AG04450 (cell line): ENCODE measurements around the gene TCP11. TPM values are rescaled to one million over a fixed set of nuclear protein-coding genes. Genes with fewer than 3 reads are reported as not detected.

ENCODE experiments used
- CTCF ChIA-PET: fragments of 300-600, 350-600 bp; formaldehyde crosslinking; extraction: SDS; loops from one replicate; lab custom pipeline; 2022; ENCODE audit warnings: antibody characterized with exemption, inconsistent platforms; lab: Charles Lee
- POLR2A ChIA-PET: fragments of 350-600 bp; formaldehyde crosslinking; extraction: SDS; loops from one replicate; lab custom pipeline; 2021; ENCODE audit warnings: antibody characterized with exemption, inconsistent platforms; lab: Yijun Ruan, JAX
- DNase-seq: peaks from one replicate; pipeline ENCODE4 v3.0.0-alpha.2; 2011; ENCODE audit warnings: low read depth, low spot score
- H3K27ac ChIP-seq: one replicate; pipeline ENCODE4 v1.5.1; 2012; ENCODE audit warnings: low read depth, low read length, control low read depth
- H3K27me3 ChIP-seq: one replicate; pipeline ENCODE4 v1.6.0; 2012; ENCODE audit warnings: low read length; ENCODE audit not compliant: control insufficient read depth, insufficient read depth
- H3K4me3 ChIP-seq: 2 replicates; pipeline ENCODE4 v1.5.1; 2011; ENCODE audit warnings: mild to moderate bottlenecking, low read depth, low read length, control low read depth
- H3K9me3 ChIP-seq: 2 replicates; pipeline ENCODE4 v1.5.1; 2012; ENCODE audit warnings: low read length; ENCODE audit not compliant: control insufficient read depth, insufficient read depth
- CTCF ChIP-seq: IDR thresholded peaks from 2 replicates; pipeline ENCODE4 v1.5.1; 2011; ENCODE audit warnings: low read depth, low read length, control low read depth, inconsistent platforms
- polyA plus RNA-seq: library from polyadenylated mRNA; depleted of rRNA; stranded (reverse); fragments of >200 nt; gene quantifications from 2 replicates; pipeline ENCODE4 v1.2.3, GENCODE V29; 2011

TCP11 gene
- polyA plus RNA-seq, 1 experiment = 0.11 TPM

DNA sequence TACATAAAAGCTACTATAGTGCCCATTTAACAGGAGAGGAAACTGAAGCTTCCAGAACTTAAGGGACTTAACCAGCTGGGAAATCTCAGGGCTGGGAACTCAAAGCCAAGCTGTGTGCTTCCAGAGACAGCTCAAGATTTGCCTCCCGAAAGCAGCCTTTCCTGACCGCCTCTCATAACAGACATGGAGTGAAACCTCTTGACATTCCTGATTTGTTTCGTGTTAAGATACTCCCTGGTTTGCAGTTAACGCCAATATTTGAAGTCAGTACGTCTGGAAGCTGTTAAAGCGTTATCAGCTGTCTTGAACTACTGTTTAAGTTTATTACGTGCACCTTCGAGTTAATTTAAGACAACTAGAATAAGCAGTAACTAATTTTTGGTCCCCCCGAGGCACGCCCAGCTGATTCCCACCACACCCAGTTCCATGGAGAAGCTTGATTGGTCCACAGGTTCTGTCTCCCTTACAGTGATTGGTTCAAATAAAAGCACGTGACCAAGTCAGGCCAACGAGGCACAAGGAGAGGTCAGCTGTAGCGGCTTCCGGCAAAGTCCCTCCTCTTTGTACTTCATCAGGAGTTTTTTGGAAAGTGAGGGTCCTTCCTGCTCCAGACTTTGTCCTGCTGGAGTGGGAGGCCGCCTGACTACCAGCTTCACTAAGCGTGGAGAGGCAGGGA, 8.9 kb upstream of the TCP11 start:
- ChIA-PET POLR2A (no interaction called here), CTCF (interaction anchor here (0.9 to 3.1 kb wide), 4 partner anchors 10 to 163 kb away, joined by 3 to 18 read pairs (median 10); no protein-coding TSS in a partner anchor)
- no peak for DNase-seq
- H3K27ac ChIP-seq = no peak overlapping the region
- no peaks in the 10 kb centered on the region for H3K27me3 ChIP-seq
- no peaks in the 10 kb centered on the region for H3K9me3 ChIP-seq
- TF ChIP-seq CTCF = no peak
- no peak overlapping the region for H3K4me3 ChIP-seq

- Histone ChIP-seq H3K4me3 (no peak overlapping the region), H3K27me3 (no peaks in the 10 kb centered on the region), H3K27ac (peak overlapping the region; percentile 1), H3K9me3 (no peaks in the 10 kb centered on the region)
- DNase-seq = no peak
- CTCF ChIA-PET = interaction anchor here (1.0 to 5.8 kb wide), 5 partner anchors 9 to 162 kb away, joined by 3 to 62 read pairs (median 6); no protein-coding TSS in a partner anchor
- no peak for TF ChIP-seq CTCF
- POLR2A ChIA-PET = no interaction called here
Observed at GRCh38 chr6:35148167-35148741, 7.1 kb upstream of the TCP11 start.

- no peak for DNase-seq
- CTCF ChIA-PET = interaction anchor here (0.6 to 5.8 kb wide), 7 partner anchors 8 to 161 kb away, joined by 3 to 62 read pairs (median 12); no protein-coding TSS in a partner anchor
- POLR2A ChIA-PET = no interaction called here
- Histone ChIP-seq H3K4me3 (no peak overlapping the region), H3K27me3 (no peaks in the 10 kb centered on the region), H3K9me3 (no peaks in the 10 kb centered on the region), H3K27ac (no peak overlapping the region)
- no peak for TF ChIP-seq CTCF
Observed at GRCh38 chr6:35147486-35147885, 6.3 kb upstream of the TCP11 start.

GRCh38 chr6:35147026-35147425, 5.9 kb upstream of the TCP11 start:
- no peak for DNase-seq
- no peaks in the 10 kb centered on the region for H3K27me3 ChIP-seq
- H3K4me3 ChIP-seq = no peak overlapping the region
- H3K27ac ChIP-seq = no peak overlapping the region
- no peak for TF ChIP-seq CTCF
- H3K9me3 ChIP-seq = no peaks in the 10 kb centered on the region
- ChIA-PET CTCF (interaction anchor here (0.6 to 5.8 kb wide), 8 partner anchors 13 to 181 kb away, joined by 3 to 62 read pairs (median 6); no protein-coding TSS in a partner anchor), POLR2A (no interaction called here)

DNA sequence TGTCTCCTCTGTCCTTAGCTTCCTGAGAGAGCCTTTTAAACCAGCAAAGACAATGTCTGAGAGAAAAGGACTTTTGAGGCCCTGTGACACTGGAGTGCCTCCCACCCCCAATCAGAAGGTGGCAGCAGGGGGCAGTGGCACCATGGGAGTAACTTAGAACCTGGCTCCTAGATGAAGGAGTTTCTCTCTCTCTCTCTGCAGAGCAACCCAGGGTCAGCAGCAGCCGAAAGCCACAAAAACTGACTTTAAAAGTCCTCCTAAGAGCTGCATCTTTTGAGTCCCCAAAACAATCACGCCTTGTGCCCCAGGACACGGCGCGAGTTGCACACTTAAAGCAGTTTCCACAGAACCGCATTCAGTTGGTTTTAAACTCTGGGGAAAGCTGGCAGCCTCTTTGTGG, 5.3 kb upstream of the TCP11 start:
- Histone ChIP-seq H3K9me3 (no peaks in the 10 kb centered on the region), H3K27ac (no peak overlapping the region), H3K27me3 (no peaks in the 10 kb centered on the region), H3K4me3 (no peak overlapping the region)
- peak; percentile 68 for TF ChIP-seq CTCF
- ChIA-PET CTCF (interaction anchor here (0.6 to 5.8 kb wide), 8 partner anchors 9 to 181 kb away, joined by 3 to 62 read pairs (median 6); no protein-coding TSS in a partner anchor), POLR2A (interaction anchor here (1.1 kb wide), 1 partner anchor 69 kb away, joined by 4 read pairs; no protein-coding TSS in a partner anchor)
- DNase-seq = no peak
